HG03469 (cell line): ENCODE results near the gene ETS1.

Experiments used
- ATAC-seq: cut with Tn5 transposase; IDR thresholded peaks from one replicate; pipeline ENCODE4 v1.9.1; 2021; ENCODE audit warnings: mild to moderate bottlenecking, moderate library complexity, moderate number of reproducible peaks; ENCODE audit not compliant: unreplicated experiment

ETS1 gene

DNA sequence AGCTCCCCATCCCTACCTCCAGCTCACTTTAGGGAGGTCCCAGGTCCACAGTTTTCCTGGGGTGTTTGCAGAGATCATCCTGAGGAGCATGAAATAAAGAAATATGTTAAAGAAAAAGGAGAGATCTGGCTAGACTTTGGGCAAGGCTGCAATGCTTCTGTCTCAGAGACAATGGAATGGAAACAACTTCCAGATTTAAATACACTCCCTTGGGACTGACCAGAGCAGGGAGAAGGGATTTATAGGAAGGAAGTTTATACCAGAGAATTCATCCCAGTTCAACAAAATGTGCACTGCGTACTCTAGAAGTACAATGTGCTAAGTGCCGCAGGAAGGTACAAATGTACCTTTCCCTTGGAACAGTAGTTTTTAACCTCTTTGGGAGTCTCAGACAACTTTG, 40.4 kb downstream of the ETS1 start:
- no peak for ATAC-seq

DNA sequence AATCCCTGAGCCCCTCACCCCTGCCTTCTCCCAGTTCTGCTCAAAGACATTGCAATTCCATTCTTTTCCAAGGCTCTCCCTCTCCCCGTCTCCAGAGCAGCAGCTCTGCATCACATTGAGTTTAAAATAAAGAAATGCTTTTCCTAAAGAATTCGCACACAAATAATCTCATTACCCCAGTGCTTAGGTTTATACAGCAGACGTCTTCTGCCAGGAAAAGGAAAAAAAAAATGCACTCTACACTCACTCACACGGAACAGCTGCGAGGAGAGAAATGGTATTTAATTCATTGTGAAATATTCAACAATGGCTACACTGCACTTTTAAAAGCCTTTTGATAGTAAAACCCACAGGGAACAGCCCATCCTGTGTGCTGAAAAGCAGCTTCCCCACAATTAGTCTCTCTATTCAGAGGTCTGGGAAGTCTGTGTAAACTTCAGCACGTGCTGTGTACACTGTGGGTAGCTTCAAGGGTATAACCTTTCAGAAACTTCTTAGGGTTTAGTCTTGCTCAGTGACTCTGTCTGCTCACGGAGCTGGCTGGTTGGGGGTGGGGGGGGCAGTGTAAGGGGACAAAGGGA, 42.8 kb downstream of the ETS1 start:
- ATAC-seq, result no peak

DNA sequence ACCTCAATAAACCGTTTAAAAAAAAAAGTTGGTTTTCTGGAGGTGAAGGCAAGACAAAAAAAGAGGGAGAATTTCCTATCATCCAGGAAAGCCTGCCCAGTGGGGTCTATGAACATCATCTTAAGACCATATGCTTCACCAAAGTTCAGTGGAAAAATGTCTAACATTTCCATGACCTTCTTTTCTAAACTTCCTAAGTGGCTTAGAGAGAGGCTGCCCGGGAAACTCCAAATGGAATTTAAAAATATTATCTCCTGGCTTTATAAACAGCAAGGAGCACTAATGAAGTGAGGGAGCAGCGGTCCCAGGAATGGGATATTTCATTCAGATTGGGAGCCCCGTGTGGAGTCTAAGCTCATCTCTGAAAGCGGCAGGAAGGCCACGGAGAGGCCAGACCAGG, 46.9 kb downstream of the ETS1 start:
- no peak for ATAC-seq

DNA sequence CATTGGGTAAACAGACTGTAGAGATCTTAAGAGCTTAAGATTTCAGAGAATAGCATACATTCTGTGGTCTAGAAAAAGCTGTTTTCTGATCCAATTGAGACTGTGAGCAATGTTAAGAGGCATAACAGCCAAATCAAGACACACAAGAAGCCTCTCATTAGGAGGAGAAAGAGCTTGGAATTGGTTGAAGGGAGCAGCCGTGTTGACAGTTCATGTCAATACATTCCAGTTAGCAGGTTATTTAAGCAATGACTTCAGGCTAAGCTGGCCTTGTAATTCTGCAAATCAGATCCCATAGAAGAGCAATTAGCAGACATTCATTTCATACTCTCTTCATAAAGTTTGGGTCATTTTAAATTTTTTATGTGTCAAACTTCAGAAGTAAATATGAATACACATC, 50.9 kb downstream of the ETS1 start:
- ATAC-seq, result no peak

DNA sequence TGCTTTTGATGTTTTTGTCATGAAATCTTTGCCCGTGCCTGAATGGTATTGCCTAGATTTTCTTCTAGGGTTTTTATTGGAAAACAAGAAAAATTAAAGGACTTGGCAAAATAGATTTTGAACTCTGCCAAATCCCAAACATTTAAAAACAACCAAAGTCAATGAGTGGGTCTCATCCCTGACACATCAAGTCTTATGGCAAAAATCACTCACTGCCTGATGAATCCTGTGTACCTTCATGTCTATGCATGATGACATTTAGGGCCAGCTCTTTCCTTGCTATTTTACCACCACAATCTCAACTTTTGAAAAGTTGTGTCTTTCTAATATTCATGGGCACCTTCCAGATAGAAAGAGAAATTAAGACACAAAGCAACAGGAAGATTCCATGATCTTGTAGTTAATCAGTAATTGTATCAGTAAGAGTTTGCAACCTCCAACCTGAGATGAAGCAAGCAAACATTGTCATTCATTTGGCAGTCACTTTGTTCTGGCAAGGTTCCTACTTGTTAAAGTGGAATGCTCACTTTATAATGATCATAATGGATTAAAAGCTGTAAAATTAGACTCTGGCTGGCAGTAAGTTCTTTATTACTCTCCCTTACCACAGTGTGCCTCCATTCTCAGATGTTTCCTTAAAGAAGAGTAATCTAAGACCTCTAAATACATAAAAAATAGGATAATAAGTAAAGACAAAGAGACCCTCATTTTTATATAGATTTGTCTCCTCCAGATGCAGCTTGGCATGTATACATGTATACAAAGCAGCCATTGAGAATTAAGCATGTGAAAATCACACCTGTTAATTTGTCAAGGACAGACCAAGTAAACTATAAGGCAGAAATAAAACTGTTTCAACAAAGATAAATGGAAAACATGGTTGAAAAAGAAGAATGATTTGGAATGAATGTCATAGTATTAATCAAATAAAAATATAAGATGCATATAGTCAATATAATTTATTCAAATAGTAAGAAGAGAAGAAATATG, 51.6 kb downstream of the ETS1 start:
- no peak for ATAC-seq

DNA sequence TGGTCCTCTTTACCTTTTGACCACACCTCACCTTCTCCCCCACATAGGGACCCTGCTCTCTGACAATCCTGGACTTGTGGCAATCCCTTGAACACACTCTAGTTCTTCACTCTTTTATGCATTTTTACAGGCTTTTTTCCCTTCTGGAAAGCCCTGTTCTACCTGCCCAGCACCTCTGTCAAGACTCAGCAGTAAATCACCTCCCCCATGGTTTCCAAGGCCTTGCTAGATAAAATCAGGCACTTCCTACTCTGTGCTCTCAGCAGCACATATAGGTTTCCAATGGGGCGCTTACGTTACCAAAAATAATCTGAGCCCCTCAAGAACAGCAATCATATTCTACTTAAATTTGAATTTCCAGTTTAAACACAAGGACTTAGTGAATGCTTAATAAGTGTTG, 53.9 kb downstream of the ETS1 start:
- no peak for ATAC-seq

DNA sequence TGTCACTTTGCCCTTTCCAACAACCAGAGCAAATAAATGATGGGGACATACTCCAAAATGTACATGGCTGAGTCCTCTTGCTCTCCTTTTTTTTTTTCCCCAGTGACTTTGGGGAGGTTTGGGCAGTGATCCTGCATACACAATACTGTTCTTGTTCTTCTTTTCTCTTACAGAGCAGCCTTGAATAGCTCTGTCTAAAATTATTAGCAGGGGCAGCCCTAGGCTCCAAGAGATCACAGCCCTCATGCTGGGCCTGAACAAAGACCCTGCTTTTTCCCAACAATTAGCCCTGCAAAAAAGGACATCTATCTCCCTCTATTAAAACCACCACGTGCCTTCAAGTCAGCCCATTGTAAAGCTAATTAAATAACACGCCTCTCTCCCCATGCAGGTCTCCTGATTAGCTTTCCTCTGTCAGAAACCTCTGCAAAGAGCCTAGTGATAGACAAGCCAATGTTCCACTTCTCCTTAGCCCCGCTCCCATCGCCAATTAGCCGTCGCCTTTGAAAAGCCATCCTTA, 54.7 kb downstream of the ETS1 start:
- ATAC-seq, result no peak

DNA sequence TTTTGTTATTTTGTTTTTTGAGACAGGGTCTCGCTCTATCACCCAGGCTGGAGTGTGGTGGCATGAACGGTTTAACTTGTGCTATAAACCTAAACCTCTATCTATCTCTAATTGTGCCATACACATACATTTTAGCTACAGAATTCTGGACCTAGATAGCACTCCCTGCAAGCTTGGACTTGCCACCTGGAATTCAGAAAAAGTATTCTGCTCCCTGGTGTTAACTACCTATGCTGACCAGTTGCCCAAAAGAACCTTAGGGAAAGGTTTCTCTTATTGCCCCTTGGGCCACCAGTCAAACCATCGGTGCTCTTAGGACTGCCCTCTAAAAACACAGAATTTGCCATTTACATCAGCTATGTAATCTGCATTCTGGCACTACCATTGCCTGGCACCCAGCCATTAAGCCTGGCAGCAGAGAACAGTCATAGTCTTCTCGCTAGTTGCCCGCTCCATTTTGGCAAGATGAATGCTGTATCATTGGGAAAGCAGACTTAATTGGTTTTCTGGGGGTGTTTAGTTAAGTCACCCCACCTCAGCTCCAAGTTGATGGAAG, 55.3 kb downstream of the ETS1 start:
- no peak for ATAC-seq

DNA sequence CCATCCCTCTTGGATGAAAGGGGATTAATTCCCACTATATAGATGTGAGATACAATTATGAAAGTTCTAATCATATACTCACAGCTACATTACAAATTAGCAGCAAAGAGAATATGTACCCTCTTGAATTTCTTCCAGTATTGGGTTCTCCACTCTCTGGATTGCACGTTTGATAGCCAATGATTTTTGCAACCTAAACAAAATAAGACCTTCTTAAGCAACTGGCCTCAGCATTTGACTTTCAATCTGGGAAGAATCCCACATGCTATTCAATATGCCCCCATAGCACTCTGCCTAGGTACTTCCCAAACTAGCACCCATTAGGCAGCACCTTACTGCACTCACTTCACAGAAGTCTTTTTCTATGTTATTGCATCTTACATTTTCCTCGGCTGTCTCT, 55.8 kb downstream of the ETS1 start:
- ATAC-seq, result no peak

DNA sequence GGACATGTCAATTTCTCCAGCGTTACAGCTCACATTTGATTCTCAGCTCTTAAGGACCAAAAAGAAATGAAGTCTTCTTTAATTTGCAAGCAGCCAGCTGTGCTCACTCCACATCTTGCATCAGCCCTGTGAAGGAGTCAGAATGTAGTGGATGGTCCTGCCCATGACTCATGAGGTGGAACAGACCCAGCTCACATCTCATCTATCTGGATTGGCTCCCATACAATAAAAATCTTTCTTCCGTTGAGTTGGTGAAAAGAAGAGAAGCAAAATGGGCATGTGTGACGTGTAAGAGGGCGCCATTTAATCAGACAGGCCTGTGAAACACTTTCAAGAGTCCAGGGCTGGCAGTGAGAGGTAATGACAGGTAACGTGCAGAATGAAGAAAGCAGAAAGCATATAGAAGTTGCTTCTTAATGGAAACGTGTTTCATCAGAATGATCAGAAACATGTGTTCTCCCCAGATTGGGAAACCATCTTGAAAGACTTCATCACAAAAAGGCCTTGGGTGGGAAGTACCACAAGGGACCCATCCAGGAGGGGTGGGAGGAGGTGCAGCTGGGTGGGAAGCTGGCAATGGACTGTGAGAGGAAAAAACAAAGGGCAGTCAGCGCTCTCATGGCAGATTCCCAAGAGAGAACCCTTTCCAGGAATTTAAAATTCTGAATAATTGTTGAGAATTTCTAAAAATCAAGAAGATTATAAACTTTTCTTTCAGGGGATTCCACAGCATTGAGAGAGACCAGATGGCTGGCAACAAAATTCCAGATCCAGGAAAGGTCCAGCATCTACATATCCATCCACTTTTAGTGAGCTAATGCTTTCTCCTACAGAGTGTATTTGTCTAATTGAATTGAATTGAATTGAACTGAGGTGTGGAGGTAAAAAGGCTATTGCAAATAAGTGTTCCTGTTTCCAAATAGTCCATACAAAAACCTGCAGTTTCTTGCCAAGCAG, 57.0 kb downstream of the ETS1 start:
- ATAC-seq, result no peak

DNA sequence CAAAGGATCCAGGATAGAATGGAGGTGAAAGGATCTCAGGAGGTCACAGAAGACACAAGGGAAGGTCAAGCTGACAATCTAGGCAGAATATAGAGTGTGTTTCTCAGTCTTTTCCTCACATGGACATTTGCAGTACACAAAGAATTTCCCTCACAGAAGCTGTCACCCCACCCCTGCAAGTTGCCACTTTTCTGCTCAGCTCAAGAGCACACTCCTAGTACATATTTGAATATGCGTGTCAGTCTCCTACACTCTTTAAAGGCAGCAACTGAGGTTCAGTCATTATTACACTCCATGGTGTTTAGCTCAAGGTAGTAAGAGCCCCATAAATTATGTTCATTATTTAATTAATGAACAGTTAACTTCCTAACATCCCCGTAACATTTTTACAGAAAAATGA, 59.1 kb downstream of the ETS1 start:
- no peak for ATAC-seq

DNA sequence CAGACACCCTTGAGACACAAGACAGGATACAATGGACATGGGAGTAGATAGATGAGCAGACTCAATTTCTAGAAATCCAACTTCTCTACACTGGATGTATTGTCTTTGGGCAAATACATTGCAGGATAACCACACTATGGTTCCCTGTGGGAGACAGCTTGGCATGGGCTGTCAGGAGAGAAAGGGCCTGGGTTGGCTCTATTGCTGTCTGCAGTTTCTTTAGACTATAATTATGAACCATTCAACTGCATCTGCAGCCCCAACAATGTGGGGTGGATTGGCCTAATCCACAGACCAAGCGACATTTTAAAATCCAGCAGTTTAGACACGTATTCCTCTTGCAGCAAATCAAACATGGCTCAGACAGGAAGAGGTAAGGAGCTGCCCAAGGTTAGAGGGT, 60.3 kb downstream of the ETS1 start:
- ATAC-seq, result no peak

DNA sequence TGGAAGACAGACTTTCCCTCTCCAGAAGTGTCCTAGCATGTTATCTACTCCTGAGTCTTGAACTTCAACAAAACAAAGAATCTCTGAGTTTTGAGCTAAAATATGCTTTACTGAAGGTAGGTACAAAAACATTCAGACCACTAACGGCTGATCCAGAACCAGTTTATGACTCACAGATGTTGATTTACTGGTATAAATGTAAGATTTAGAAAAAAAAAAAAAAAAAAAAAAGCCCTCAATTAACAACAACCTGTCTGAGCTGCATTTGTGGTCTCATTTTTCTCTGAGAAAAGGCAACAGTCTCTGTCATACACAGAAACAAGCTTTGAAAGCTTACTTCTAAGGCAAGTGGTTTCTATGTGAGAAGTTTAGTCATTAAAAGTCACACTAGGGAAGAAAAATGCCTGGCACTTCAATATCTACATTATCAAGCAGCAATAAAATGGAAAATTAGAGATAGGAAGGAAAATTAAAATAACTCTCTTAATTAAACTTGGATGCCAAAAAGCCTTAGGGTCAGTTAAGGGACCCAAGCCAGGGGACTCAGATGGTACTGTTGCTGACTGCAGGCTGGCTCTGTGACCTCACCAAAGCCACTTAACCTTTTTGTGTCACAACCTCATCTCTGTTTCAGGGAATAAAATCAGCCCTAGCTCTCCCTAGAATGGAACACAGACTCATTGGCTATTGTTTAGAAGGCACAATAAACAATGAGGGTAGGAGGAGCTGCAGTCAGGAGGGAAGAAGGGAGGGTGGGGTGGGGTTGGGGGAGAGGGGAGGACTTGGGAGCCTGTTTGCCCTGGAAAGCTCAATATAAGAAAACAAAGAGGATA, 61.7 kb downstream of the ETS1 start:
- ATAC-seq, result no peak

DNA sequence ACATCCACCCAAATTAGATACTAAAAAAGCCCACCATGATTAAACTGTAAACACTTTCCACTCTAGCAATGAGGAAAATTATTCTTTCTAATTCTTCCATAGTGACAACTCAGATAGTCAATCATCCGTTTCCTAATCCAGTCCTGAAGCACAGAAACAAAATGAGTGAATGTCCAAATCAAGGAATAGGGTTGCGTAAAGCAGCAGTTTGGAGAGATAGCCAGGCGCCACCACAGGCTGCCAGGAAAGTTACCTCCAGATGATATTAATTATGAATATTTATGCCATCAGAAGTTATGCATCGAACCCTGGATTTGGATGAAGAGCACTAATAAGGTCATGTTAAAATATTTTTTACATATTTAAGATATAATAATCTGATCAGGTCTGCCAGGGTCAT, 63.2 kb downstream of the ETS1 start:
- ATAC-seq, result no peak

DNA sequence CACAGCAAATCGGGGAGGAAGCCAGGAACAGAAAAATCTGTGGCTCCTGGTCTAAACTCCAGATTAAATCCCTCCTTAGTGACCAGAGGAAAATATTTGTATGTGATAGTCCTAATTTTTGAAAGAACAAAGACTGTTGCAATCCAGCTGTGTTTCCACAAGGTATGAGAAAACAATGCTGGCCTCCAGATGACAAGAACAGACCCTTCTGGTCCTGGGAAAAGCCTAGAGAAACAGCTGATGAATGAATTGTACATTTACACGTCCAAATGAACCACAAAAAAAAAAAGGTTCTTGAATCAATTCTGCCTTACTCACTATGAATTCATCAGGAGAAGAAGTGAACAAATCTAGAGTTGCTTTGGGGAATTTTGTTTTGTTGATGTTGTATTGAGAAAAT, 63.7 kb downstream of the ETS1 start:
- no peak for ATAC-seq

DNA sequence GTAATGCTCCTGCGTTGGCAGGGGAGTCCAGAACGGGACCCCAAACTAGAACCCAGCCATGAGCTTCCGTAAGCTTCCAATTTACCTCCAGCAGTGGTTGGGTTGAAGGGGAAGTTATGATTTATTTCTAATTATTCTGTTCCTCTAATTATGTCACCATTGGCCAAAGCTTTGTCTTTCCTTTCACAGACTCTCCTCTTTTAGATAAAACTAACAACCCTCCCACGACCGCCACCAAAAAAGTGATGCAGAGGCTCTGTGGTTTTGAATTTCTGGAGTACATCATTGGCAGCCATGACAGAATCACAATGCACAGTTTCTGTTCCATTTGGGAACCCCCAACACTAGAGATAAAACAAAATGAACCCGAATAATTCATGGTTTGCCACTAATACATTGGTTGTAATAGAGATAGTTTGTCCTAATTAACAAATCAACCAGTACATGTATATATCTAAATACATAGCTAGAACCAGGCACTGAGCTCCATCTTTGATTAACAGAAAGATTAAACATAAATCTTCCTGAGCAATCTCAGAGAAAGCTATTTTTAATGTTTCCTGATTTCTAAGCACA, 64.3 kb downstream of the ETS1 start:
- ATAC-seq, result no peak

DNA sequence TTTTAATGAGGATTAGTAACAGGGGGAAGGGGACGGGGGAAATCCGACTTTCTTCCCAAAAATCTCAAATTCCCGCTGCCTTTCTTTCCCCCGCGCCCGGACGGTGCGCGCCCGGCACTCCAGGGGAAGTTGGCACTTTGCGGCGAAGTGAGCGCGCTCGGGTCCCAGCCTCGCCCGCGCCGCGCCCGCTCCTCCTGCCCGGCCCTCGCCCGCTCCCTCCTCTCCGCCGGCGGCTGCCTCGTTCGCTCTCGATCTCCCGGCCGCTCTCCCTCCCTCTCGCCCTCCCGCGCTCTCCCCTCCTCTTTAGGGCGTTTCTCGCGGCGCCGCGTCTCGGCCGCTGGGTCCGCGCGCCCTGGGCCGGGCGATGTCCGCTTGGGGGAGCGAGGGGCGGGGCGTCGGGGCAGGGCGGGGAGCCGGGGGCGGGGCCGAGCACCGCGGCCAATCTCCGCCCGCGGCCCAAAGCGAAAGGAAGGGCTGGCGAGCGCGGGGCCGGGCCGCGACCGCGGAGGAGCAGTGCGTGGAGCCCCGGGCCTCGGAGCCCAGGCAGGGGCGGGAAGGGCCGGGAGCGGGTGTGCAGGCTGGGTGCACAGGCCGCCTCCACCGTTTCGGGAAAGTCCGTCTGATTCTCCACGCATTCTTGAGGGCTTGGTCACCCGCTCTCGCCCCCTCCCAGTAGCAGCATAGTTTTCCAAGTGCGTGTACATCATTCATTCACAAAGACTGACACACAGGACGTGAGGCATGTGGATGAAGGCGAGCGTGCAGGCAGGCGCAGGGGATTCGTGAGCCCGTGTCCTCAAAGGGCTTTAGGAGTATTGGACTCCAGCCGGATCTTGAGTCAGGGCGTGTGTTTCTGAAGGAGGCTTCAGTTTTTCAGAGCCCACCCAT, 65.1 kb downstream of the ETS1 start:
- peak; percentile 59 for ATAC-seq

DNA sequence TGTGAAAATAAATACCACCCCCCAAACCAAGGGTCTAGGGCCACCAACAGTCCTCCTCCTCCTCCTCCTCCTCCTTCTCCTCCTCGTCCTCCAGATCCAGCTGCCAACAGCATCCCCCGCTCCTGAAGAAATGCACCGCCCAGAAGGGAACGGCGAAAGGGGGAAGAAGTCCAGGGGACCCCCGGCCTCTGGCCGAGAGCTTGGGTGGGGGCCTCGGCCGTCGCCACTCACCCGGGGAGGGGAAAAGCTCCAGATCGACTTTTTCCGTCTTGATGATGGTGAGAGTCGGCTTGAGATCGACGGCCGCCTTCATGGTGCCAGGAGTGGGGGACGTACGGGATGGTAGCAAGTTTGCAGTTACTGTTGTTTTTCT, 65.7 kb downstream of the ETS1 start:
- ATAC-seq, result no peak
